Chondrocyte (in vitro differentiated cells): ENCODE measurements around the gene SAP25. TPM values are rescaled to one million over a fixed set of nuclear protein-coding genes. Genes with fewer than 3 reads are reported as not detected.

Source experiments
- DNase-seq: peaks from one replicate; pipeline ENCODE4 v3.0.0; 2021; ENCODE audit warnings: mixed read lengths, low spot score
- H3K27ac Mint-ChIP-seq: one replicate; pipeline ENCODE4 v1.8.0; 2021; ENCODE audit warnings: mild to moderate bottlenecking, moderate library complexity, mixed read lengths; ENCODE audit not compliant: unreplicated experiment
- H3K27me3 Mint-ChIP-seq: 2 replicates; pipeline ENCODE4 v1.8.0; 2021; ENCODE audit warnings: low read depth, mixed read lengths
- H3K36me3 Mint-ChIP-seq: 2 replicates; pipeline ENCODE4 v1.8.0; 2021; ENCODE audit warnings: low read depth, mixed read lengths
- H3K4me1 Mint-ChIP-seq: 2 replicates; pipeline ENCODE4 v1.8.0; 2021; ENCODE audit warnings: low read depth, mild to moderate bottlenecking, mixed read lengths
- H3K4me3 Mint-ChIP-seq: one replicate; pipeline ENCODE4 v1.8.0; 2021; ENCODE audit warnings: mild to moderate bottlenecking, moderate library complexity, mixed read lengths; ENCODE audit not compliant: unreplicated experiment
- H3K9me3 Mint-ChIP-seq: 2 replicates; pipeline ENCODE4 v1.8.0; 2021; ENCODE audit warnings: low read depth, mixed read lengths
- total RNA-seq: library from RNA; stranded (reverse); gene quantifications from 3 replicates; pipeline ENCODE4 v1.2.1, GENCODE V29; 2021
- TF ChIP-seq, protein P1 (sequence below): fragments of 200-600 bp; sonication (generic); IDR thresholded peaks from 2 replicates; pipeline ENCODE4 v1.5.0; 2021; ENCODE audit warnings: antibody characterized with exemption, mild to moderate bottlenecking, moderate library complexity

Gene SAP25
- total RNA-seq, 1 donor from 2014 or later: 0.70 TPM

DNA sequence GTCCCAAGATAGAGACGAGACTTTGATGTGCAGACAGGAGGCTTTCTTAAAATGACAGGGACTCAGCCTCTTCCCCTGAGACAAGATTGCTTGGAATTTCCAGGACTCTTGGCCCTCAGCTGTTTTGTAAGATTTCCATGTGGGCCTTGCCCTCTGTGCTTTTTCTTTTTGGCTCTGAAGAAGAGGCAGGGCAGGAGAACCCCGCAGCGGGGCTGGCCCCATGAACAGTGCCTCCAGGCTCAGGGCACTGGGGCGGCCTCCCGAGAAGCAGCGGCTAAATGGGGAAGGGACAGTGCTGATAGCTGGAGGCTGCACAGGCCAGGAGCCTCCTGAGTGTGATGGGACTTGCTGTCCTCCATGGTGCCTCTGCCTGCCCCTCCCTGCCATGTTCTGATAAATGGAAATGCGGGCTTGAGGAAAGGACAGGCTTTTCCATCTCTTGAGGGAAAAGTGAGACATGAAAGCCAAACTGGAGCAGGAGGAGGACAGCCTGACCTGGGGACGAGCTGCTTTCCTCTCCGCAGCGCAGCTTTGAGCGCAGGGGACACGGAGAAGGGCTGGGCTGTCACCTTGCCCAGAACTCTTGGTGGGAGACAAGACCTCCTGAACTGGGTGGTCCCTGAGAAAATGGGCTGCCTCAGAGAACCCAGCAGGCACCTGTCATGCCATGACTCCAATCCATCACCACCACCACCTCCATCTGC lies 12.1 kb downstream of the SAP25 start:
- no peaks in the 10 kb centered on the region for H3K9me3 Mint-ChIP-seq
- peak; percentile 85 for DNase-seq

DNA sequence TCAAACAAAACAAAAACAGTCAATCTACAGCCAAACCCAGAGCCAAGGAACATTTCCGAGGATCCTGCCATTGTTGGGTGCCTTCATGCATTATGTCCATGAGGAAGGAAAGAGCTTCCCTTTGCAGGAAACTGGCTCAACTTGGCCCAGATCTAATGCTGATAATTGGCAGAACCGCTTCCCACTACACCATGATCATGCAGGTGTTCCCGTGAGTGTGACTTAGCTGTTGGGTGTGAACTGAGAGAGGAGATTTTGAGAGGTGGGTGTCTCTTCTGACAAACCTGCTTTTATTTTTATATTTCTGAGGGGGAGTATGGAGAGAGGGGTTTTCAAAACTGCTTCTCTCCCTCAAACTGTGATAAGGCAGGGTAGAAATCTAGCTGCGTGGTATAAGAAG lies 14.6 kb downstream of the SAP25 start:
- Mint-ChIP-seq H3K36me3 (peaks cover 1% of the 10 kb centered on the region), H3K27ac (no peak overlapping the region), H3K4me3 (no peak overlapping the region), H3K4me1 (no peaks in the 10 kb centered on the region), H3K27me3 (no peaks in the 10 kb centered on the region), H3K9me3 (no peaks in the 10 kb centered on the region)
- TF ChIP-seq, protein P1, sequence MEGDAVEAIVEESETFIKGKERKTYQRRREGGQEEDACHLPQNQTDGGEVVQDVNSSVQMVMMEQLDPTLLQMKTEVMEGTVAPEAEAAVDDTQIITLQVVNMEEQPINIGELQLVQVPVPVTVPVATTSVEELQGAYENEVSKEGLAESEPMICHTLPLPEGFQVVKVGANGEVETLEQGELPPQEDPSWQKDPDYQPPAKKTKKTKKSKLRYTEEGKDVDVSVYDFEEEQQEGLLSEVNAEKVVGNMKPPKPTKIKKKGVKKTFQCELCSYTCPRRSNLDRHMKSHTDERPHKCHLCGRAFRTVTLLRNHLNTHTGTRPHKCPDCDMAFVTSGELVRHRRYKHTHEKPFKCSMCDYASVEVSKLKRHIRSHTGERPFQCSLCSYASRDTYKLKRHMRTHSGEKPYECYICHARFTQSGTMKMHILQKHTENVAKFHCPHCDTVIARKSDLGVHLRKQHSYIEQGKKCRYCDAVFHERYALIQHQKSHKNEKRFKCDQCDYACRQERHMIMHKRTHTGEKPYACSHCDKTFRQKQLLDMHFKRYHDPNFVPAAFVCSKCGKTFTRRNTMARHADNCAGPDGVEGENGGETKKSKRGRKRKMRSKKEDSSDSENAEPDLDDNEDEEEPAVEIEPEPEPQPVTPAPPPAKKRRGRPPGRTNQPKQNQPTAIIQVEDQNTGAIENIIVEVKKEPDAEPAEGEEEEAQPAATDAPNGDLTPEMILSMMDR: no peak
- no peak for DNase-seq

More for the DNA sequence above, 12.1 kb downstream of the SAP25 start:
- no peak overlapping the region for H3K4me3 Mint-ChIP-seq
- H3K27ac Mint-ChIP-seq: no peak overlapping the region
- TF ChIP-seq, protein P1: no peak
- no peaks in the 10 kb centered on the region for H3K4me1 Mint-ChIP-seq
- peaks cover 1% of the 10 kb centered on the region for H3K36me3 Mint-ChIP-seq
- H3K27me3 Mint-ChIP-seq: no peaks in the 10 kb centered on the region

DNA sequence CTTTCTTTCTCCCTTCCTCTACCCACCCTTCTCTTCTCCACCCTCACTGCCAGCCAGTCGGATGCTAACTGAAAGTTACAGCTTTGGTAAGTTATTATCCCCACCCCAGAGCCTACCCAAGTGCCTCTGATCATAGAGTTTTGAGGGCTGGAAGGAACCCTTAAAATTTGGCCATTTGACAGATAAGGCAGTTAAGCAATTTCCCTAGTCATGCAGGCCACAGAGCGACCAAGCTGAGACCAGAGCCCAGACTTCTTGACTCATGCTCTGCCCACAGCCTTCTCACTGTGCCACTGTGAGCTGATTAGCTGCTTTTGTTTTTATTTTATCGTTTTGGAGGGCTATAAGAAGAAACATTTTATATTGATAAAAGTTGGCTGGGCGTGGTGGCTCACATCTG lies 17.2 kb downstream of the SAP25 start:
- Mint-ChIP-seq H3K27me3 (no peaks in the 10 kb centered on the region), H3K36me3 (peaks cover 3% of the 10 kb centered on the region), H3K4me1 (no peaks in the 10 kb centered on the region), H3K9me3 (no peaks in the 10 kb centered on the region), H3K27ac (no peak overlapping the region), H3K4me3 (no peak overlapping the region)
- no peak for DNase-seq
- TF ChIP-seq, protein P1: no peak

DNA sequence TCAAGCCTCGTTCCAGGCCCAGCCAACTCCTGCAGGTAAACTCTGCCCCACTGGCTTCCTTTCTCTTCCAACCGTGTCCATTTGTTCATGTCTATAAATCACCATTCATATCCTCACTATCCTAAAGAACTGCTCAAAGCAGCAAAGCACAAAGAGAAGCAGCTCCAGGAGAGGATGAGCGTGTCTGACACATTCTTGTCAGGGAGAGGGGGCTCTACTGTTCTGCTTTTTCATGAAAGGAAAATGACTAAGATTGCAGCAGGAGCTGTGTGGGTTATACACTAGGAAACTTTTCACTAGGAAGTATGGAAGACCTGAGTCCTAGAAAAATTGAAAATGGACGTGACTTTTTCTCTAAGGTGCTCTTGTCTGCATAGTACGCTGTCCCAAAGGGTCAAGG lies 18.0 kb downstream of the SAP25 start:
- no peaks in the 10 kb centered on the region for H3K27me3 Mint-ChIP-seq
- DNase-seq: no peak
- peaks cover 3% of the 10 kb centered on the region for H3K36me3 Mint-ChIP-seq
- no peak overlapping the region for H3K27ac Mint-ChIP-seq
- TF ChIP-seq, protein P1: no peak
- H3K4me3 Mint-ChIP-seq: no peak overlapping the region
- no peaks in the 10 kb centered on the region for H3K4me1 Mint-ChIP-seq
- no peaks in the 10 kb centered on the region for H3K9me3 Mint-ChIP-seq

DNA sequence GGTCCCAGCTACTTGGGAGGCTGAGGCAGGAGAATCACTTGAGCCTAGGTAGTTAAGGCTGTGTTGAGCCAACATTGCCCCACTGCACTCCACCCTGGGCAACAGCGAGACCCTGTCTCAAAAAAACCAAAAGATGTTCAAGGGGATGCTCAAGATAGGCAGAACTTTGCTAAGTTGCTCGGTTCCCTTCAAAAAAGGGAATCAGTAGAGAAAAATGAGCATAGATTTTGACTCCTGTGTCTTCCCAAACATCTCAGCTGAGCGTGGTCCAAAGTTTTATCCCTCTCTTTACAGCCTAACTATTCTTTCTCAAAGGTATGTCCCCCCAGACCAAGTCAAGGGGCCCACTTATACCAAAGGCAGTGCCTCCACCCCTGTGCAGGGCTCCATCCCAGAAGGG lies 20.7 kb downstream of the SAP25 start:
- Mint-ChIP-seq H3K36me3 (peaks cover 5% of the 10 kb centered on the region), H3K4me3 (no peak overlapping the region), H3K27me3 (no peaks in the 10 kb centered on the region), H3K27ac (no peak overlapping the region), H3K9me3 (no peaks in the 10 kb centered on the region), H3K4me1 (peaks cover 8% of the 10 kb centered on the region)
- no peak for DNase-seq
- TF ChIP-seq, protein P1: no peak
